ENCODE measurements around the gene CRACDL.
"Not testable (repeated sequence)": the region's sequence is repeated elsewhere in the genome, so short reads cannot be mapped to it uniquely, and the experiment has no call there.

The CRACDL gene

DNA sequence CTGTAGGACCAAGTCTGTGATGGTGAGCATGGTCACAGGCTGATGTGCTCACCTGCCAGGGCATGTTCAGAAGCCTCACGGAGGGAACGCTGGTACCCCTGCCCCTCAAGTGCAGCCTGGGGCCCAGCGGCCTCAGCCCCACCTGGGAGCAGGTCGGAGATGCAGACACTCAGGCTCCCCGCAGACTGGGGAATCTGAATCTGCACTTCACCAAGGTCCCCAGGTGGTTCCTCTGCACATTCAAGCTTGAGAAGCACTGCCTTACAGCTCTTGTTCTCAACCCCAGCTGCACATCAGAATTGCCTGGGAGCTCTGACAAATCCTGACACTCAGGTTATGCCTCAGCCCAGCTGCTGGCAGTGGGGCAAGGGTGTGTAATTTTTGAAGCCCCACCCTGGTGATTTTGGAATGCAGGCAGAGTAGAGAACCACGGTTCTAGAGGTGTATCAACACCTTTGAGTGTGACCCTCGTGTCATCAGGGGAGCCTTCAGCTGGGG is 54.8 kb downstream of the CRACDL start:
- no peak for DNase-seq

DNA sequence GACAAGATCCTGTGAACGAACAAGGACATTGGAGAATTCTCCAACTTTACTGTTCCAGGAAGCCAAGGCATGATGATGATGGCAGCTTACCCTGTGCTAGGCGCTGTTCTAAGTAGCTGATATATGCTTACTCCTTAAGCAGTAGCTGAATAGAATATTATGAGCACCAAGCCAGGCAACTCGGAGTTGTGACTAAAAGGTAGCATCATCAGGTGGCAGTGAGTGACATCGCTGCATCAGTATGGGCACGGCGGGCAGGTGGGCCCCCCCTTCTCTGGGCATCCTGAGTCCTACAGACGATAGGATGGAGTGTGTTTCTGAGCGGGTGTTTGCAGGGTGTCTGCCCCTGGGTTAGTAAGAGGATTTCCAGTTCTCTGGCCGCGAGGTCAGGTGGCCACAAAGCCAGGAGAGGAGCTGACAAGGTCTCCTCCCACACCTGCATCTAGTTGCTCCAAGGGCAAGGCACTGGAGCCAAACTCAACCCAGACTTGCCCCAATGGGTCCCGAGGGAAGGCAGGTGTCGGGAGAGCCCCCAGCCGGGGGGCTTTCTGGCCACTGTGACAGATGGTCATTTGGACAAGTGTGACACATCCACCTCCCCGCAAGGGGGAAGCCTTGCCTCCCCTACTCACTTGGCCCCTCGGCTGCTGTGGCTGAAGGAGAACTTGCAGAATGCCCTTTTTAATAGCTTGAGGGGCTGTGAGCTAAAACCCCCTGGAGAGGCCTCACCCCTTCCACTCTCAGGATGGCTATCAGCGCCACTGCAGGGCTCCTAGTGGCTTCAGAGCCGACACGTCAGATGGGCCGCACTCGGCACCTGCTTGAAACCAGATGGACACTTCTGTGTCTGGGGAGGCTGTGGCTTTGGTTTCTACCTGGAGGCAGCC is 55.5 kb downstream of the CRACDL start:
- DNase-seq = no peak

DNA sequence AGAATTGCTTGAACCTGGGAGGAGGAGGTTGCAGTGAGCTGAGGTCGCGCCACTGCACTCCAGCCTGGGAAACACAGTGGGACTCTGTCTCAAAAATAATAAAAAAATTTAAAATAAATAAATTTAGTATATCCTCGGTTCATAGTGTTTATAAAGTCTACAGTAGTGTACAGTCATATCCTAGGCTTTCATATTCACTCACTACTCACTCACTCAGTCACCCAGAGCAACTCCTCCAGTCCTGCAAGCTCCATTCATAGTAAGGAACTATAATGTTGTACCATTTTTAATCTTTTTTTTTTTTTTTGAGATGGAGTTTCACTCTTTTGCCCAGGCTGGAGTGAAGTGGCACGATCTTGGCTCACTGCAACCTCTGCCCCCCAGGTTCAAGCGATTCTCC is 58.4 kb downstream of the CRACDL start:
- not testable (repeated sequence) for DNase-seq

DNA sequence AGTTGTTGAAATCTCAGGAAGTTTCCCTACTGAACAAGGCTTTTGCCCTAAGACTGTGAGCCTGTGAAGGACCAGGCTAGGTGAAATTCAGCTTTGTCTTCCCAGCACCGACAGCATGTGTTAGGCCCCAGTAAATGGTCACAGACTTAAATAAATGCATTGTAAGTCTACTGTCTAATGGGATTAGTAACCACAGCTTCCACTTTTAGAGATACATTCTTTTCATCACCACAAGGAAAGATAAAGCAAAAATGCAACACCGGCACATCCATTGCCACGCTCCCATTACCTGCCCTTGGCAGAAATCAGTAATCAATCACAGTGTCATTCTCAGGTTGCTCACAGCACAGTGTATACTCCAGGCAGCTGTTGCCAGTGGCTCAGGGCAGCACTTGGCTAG is 59.3 kb downstream of the CRACDL start:
- no peak for DNase-seq

DNA sequence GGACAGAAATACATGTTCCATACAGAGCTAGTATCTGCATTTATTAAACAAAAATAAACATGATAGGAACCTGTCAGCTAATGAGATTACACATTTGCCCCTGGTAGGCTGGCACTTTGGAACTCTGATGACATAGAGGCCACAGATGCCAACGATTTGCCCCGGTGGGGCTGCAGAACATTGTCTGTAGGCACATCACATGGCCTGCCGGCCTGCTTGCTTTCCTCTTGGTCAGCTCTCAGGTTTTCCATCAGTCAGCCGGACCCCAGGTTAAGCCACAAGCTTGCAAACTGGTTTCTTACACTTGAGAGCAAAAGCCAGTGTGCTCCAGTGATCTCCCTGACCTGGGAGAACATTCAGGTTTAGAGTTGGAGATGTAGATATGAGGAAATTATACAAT is 60.3 kb downstream of the CRACDL start:
- DNase-seq = no peak

DNA sequence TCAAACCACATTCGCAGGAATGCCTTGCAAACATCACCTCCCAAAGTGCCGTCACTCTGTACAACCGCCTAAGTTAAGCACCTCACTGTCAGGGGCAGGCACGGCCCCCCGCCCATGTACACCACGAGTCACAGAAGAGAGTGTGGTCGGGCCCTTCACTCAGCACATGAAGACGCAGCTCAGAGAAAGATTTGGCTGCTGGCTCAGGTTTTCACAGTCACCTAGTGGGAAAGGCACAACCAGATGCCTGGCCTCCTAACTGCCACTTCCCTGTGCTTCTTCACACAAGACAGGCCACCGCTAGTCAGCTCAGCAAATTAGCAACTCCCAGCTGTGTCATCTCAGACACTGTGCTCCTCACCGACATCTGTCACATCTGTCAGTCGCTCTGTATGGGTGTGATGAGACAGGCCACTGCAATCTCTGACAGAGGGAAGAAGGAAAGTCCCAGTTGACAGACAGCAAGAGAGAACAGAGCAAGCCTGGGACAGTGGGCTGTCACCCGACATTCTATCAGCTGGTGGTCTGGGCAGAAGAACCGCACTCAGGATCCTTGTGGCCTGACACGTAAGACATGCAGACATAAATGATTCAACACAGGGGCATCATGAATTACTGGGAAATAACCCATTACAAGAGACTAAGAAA is 60.8 kb downstream of the CRACDL start:
- DNase-seq = no peak

DNA sequence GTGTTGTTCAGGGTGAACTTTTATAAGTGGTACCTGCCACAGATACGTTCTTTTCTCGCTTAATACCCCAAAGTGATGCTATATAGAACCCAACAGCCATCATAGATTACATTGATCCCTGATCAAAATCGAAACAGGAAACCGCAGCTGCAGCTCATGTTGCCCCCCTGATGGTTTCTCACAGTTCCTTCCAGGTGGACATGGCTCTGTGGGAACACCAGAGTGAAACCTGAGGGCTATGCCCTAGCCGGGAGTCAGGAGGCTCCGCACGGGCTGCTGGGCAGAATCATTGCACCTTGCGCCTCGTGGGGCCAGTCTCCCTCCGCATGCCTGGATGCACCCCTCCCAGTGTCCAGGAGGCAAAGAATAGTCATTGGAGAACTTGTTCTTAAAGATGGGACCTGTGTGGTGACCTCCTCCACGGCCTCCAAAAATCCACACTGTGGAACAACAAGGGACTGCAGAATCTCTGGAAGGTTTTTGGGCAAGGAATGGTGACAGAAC is 61.8 kb downstream of the CRACDL start:
- no peak for DNase-seq

DNA sequence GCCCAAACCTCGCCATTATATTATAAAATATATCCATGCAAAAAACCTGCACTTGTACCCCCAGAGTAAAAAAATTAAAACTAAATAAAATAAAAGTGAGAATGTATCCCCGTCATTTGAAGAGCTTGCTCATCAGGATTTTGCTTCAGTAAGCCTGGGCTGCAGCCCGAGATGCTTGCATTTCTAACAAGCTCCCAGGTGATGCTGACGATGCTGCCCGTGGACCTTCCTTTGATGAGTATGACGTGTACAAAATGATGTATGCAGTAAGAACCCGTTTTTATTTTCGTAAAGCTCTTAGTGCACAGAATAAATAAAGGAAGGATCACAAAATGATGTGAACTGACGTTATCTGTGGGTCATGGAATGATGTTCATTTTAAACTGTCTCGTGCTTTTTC is 63.5 kb downstream of the CRACDL start:
- no peak for DNase-seq

DNA sequence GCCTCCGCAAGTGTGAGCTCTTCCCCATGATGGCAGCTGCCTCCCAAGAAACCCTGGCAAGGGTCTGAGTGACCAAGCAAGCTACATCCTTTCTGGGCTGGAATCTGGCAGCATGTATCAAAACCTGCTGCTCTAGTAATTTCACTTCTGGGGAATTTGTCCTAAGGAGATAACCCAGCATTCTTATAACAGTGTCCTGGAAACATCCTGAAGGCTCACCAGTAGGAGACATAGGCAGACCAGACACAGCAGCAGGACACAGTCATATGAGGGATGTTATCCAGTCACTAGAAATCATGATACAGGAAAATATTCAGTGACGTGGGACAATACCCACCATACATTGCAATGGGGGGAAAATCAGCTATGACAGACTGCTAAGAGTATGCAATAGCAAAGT is 64.5 kb downstream of the CRACDL start:
- no peak for DNase-seq

DNA sequence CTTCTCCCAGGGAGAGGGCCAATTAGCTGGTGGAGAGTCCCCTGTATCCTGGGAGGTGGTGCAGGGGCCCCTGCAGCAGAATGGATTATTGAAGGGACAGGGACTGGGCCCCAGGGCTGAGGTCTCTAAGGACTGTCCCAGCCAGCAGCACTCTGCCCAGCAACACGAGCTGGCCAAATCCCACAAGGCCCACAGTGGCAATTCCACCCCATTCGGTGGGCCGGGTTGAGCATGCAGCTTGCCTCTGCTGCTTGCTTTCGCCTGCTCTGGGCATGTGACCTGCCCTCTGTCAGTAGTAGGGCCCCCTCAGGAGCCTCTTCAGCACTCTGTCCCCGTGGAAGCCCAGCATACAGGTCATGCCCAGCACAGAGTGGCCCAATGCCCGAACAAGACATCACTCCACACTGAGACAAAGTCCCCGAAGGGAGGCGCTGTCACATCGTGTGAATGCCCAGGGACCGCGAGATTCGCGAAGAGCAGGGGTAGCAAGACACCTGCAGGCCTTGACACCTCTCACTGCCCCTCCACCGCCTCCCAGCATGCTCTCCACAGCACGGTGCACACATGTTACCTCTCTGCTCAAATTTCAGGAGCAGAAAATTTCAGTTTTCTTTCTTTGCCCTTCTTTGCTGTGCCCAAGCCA is 65.4 kb downstream of the CRACDL start:
- DNase-seq = no peak

DNA sequence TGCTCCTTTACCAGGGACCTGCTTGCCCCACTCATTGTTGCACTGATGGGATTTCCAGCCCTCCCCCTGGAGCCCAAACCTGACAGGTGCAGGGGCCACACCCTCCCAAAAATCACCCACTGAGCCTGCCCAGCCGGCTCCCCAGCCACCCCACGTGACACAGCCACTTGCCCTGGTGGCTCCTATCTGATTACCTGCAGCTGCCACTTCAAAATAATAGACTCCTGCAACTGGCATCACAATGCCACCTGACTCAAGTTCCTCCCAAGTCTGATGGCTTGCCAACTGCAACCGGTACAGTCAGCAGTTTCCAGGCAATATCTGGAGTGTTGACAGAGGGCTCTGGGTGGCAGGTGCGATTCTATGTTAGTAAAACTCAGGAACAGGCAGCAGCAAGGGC is 66.2 kb downstream of the CRACDL start:
- DNase-seq = no peak

DNA sequence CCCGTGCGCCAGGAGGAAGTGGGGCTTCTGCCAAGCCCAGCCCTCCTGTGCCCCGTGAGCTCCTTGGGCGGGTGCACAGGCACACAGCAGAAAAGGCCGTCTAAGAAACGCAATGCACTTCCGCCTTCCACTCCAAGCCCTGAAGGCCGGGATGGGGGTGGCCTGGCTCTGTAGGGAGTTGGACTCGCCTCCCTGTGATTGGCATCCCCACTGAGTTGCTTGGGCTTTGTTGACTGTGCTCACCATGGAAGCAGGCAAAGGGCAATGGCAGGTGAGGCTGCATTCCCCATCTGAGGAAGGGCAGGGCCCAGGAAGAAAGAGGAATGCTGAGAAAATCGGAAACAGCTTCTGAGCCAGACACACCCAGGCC is 66.8 kb downstream of the CRACDL start:
- no peak for DNase-seq

DNA sequence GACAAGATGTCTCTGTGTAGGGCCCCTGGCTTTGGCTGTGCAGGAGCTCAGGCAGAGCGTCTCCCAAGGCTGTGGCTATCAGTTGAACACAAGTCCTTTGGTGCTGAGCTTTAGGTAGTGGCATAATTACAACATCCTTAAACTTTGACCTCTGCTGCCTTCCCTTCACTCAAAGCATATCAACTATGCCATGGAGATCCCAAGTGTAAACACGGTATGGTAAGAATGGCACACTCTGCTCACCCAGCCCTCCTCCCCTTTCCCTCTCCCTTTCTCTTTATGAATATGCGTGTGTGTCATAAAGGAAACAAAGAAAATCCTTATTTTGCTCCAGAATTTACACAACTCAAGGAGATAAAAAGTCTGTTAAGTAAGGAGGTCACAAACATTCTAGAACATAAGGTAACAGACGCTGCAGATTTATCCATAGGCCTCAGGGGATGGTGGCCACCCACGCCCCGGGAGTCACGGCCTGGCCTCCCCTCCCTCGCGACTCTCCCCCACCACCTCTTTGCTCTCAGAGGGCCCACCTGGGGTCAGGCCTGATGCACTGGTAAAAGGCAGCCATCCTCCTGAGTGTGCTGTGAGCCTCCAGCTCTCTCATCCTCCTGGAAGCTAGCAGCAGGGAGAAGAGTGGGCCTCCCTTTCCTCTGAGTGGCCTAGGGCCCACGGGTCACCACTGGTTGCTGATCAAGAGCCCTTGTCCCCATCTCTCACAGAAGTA is 67.3 kb downstream of the CRACDL start:
- DNase-seq = no peak

DNA sequence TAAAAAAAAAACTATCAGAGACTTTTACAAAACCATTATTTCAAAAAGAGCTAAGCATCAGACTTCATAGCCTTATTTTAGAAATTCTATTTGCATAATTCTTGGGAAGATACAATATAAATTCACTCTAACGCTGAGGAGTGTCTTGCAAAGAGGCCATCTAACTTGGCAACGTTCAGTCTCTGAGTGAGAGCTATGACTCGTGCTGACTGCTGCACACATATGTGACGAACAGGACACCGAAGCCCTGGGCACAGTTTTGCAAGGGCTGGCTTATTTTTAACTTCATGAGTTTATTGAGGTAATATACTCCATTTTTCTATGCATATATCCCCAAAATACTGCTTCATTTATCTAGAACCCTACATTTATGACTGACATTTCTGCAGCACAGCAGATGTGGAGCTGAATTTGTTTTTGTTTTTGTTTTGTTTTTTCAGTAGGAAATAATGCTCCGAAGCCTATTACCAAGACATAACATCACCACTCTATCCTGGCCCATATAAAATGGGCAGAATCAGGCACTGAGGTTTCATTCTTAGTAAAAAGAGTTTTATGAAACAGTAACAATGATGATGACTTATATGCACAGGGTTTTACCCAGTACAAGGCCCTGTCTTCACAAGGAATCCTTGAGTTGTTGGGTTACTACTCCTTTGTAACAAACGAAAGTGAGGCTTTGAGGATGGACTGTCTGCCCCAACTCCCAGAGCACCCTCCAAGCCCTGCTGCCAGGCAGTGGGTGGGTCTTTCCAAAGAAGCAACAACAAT is 68.3 kb downstream of the CRACDL start:
- no peak for DNase-seq

DNA sequence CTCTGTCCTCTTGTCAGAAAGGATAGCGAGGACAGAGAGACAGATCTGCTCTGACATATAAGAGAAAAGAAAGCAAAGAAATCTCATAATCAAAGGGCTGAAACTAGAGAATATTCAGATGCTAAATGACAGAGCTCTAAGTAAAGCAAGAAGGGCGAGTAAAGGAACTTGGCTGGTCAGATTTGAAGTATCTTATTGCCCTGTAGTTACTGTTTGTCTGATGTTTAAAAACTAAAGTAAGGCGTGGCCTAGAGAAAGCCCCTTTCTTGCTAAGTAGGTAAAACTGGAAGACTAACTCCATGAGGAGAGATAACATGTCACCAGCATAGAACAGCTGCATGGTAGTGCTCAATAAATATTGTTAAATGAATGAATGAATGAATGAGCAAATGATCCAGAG is 70.0 kb downstream of the CRACDL start:
- no peak for DNase-seq

DNA sequence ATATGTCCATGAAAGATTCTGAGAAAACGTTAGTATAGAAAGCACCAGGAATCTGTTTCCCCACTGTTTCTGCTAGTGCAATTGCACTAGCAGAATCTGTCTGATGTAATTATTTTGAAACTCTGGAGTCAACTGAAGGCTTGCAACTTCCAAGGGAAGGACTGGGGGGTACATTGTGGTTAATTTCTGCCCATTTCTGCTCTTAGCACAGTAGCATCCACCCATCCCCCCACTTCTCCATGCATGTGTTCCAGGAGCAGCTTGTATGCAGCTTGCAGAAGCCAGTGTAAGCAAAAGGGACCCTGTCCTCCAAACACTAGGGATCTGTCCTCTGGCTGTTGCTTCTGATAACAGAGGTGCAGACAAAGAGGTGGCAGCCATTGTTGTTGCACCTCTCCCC is 74.4 kb downstream of the CRACDL start:
- DNase-seq = no peak

DNA sequence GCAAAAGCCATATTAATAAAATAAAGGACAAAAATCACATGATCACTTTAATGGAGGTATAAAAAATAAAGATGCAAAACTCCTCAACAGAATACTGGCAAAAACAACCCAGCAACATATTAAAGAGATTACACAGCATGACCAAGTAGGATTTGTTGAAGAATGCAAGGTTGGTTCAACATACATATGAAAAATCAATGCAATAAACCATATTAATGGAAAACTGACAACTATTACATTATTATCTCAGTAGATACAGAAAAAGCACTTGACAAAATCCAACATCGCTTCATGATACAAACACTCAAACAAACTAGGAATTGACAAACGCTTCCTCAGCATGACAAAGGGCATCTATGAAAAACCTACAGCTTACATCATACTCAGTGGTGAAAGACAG is 76.7 kb downstream of the CRACDL start:
- no peak for DNase-seq

DNA sequence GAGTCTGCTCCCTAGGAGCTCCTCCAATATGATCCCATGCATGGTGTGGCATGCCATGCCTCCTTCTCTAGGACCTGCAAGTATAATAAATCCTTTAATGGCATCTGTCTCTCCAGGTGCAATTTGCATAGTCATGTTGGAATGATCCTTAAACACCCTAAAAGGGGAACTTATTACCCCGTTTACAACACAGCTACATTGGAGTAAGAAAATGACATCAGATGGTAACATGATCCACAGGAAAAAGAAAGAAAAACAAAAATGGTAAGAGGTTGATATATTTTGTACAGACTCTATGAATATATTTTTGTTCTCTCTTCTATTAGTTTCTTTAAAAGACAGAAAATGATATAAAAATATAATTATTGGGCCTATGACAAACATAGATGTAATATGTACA is 79.0 kb downstream of the CRACDL start:
- no peak for DNase-seq

DNA sequence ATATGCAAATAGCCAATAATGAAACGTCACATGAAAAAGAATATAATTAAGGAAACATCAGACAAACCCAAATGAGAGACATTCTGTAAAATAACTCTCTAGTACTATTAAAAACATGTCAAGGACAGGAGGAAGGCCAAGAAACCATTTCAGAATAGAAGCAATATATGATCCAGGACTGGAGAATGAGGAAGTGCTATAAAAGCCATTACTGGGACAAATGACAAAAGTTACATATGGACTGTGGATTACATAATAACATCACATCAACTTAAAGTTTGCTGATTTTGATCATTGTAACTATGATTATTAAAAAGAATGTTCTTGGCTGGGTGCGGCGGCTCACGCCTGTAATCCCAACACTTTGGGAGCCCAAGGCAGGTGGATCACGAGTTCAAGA is 81.3 kb downstream of the CRACDL start:
- no peak for DNase-seq

DNA sequence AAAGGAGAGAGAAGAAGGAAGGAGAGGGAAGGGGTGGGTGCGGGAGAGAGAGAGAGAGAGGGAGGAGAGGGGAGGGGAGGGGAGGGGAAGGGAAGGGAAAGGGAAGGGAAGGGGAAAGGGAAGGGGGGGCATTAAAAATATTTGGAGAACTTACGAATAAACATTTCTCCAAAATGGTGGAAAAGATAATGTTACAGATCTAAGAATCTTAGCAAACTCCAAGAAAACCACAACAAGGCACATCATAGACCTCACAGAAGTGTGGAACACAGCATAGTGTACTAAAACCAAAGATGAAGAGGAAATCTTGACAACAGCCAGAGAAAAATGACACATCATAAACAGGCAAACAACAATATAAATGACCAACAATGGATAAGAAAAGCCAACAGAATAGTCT is 83.1 kb downstream of the CRACDL start:
- DNase-seq = no peak

DNA sequence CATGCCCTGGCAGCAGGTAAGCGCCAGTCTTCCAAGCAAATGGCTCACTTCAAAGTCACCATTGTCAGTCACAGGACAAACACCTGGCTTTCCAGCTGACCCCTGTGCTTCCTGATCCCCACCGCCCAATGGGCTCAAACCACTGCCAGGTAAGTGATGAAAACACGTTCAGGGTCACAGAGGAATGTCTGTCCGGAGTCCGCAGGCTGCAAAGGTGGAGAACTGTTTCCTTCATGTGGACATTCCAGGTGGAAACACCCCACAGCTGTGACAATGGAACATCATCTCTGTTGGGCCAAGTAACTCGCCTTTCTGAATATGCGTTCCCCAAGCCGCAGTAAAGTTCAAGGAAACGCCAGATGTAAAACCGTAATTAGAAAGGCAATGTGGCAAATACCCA is 86.0 kb downstream of the CRACDL start:
- DNase-seq = no peak

DNA sequence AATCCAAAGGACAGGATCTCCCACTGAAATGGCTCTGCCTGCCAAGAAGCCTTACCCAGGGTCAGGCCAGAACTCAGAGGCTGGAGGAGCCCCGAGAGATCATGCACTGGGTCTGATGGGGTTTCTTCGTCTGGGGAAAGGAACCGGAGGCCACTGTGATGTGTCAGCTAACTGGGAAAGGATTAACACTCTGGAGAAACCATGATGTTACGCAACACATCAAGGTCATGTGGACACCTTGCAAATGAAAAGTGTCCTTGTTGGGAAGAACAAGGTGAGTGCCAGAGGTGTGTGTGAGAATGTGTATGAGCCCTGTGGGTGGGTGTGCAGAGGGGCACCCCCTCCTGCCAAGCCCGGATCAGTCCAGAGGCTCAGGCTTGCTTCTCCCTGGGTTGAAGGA is 86.9 kb downstream of the CRACDL start:
- no peak for DNase-seq
